Measurements from ENCODE around the gene HPS3.
"Not testable (repeated sequence)": the region's sequence is repeated elsewhere in the genome, so short reads cannot be mapped to it uniquely, and the experiment has no call there.

Gene HPS3

GRCh38 chr3:149129326-149130205 lies at the start of gene HPS3:
HPS3 (plus strand) TSS chr3:149129638; CDS start chr3:149129724, 86 bp downstream.
- DNase-seq, result peak; percentile 81 to 91

GRCh38 chr3:149080011-149080698 lies 49.3 kb upstream of the HPS3 start:
- DNase-seq, result no peak

- no peak for DNase-seq
These were observed 48.7 kb upstream of the HPS3 start for GRCh38 chr3:149080699-149081091.

GRCh38 chr3:149081772-149082171 lies 47.7 kb upstream of the HPS3 start:
- no peak for DNase-seq

GRCh38 chr3:149085828-149086231 lies 43.6 kb upstream of the HPS3 start:
- DNase-seq, result peak in 1 of 2 experiments; percentile 47

- peak; percentile 89 to 97 for DNase-seq
These were observed 43.0 kb upstream of the HPS3 start, which contains the start of gene HLTF for GRCh38 chr3:149086232-149086988. HLTF (minus strand) TSS chr3:149086533; CDS start chr3:149086336, 197 bp downstream.

GRCh38 chr3:149087208-149087607 lies 42.2 kb upstream of the HPS3 start:
- no peak for DNase-seq

- DNase-seq, result no peak
These were observed 40.0 kb upstream of the HPS3 start for GRCh38 chr3:149089395-149089794.

- no peak for DNase-seq
These were observed 39.0 kb upstream of the HPS3 start for GRCh38 chr3:149090461-149090860.

- no peak for DNase-seq
These were observed 38.5 kb upstream of the HPS3 start for GRCh38 chr3:149090907-149091306.

- DNase-seq, result no peak
These were observed 37.5 kb upstream of the HPS3 start for GRCh38 chr3:149091983-149092382.

GRCh38 chr3:149095487-149095886 lies 34.0 kb upstream of the HPS3 start:
- no peak for DNase-seq

- not testable (repeated sequence) for DNase-seq
These were observed 31.5 kb upstream of the HPS3 start for GRCh38 chr3:149097987-149098386.

GRCh38 chr3:149101154-149101553 lies 28.3 kb upstream of the HPS3 start:
- no peak for DNase-seq

GRCh38 chr3:149101641-149102040 lies 27.8 kb upstream of the HPS3 start:
- DNase-seq, result no peak

GRCh38 chr3:149104484-149104883 lies 25.0 kb upstream of the HPS3 start:
- DNase-seq, result no peak

GRCh38 chr3:149114458-149114857 lies 15.0 kb upstream of the HPS3 start:
- no peak for DNase-seq

- no peak for DNase-seq
These were observed 14.3 kb upstream of the HPS3 start for GRCh38 chr3:149115114-149115513.

- no peak for DNase-seq
These were observed 10.7 kb upstream of the HPS3 start for GRCh38 chr3:149118724-149119123.

GRCh38 chr3:149119466-149119865 lies 10.0 kb upstream of the HPS3 start:
- DNase-seq, result no peak

GRCh38 chr3:149120051-149120972 lies 9.1 kb upstream of the HPS3 start:
- DNase-seq, result peak; percentile 22 to 71
